CD4-positive, alpha-beta T cell treated with Interleukin-1 beta for 1 hour (primary cell): ENCODE data around the gene GRAMD1B.
"Not testable (repeated sequence)": the region's sequence is repeated elsewhere in the genome, so short reads cannot be mapped to it uniquely, and the experiment has no call there.

Experiments
- DNase-seq, 2 donors: peaks; one replicate each; pipeline ENCODE4 v3.0.0-alpha.2; 2020 to 2022

GRAMD1B gene

DNA sequence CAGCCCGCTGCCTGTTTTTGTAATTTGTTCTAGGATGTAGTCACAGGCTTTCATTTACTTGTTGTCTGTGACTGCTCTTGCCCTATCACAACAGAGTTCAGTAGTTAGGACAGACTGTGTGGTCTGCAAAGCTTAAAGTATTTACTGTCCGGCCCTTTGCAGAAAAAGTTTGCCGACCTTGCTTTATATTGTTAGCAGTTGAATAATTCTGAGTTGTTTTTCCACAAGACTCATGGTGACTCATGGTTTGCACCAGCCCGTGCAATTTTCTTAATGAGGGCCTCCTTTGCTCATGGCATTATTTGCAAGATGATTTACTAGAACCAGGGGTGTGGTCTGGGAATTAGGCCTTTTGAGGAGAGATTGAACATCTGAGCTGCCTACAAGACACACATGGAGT, 113.7 kb downstream of the GRAMD1B start:
- no peak for DNase-seq

GRCh38 chr11:123544631-123545375, 114.7 kb downstream of the GRAMD1B start:
- DNase-seq, result no peak

- DNase-seq, result no peak
Observed at GRCh38 chr11:123545726-123546270, 115.7 kb downstream of the GRAMD1B start.

- DNase-seq, result no peak
Observed at GRCh38 chr11:123546515-123546914, 116.4 kb downstream of the GRAMD1B start.

DNA sequence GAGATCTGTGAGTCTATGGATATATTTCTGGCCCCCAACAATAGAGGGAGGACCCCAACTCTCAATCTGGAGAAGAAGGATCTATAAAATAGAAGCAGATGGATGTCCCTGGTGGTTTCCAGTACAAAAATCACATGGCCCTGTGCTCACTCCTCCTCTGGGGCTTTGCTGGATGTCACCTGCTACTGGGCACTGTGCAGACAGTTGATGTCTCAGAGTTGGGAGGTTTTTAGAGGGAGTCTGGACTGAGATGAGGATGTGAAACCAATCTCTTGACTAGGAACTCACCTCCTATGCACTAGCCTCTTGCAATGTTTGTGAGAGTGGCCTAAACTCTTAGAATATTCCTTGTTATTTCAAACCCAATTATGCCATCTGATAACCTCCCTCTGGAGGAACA, 117.1 kb downstream of the GRAMD1B start:
- no peak for DNase-seq

GRCh38 chr11:123548774-123549173, 118.7 kb downstream of the GRAMD1B start:
- DNase-seq, result no peak

- no peak for DNase-seq
Observed at GRCh38 chr11:123549926-123550917, 120.2 kb downstream of the GRAMD1B start.

DNA sequence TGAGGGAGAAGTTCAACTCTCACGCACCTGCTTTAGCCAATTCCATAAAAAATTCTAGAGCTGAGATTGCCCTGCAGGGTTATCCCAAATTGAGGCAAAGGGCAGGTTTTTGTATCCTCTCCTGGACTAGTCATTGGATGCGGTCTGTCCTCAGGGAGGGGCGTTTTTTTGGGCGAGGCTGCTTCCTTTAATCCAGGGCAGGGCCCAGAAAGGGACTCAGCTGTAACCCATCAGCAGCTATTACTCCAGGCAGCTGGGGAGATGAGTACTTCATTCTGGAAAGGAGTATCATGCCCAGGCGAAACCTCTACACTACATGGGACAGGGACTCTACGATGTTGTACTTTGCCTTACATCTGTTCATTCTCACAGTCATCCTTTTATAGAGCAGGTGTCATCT, 121.0 kb downstream of the GRAMD1B start:
- no peak for DNase-seq

- DNase-seq, result no peak
Observed at GRCh38 chr11:123556633-123557032, 126.6 kb downstream of the GRAMD1B start.

- DNase-seq, result no peak
Observed at GRCh38 chr11:123558536-123559315, 128.7 kb downstream of the GRAMD1B start.

DNA sequence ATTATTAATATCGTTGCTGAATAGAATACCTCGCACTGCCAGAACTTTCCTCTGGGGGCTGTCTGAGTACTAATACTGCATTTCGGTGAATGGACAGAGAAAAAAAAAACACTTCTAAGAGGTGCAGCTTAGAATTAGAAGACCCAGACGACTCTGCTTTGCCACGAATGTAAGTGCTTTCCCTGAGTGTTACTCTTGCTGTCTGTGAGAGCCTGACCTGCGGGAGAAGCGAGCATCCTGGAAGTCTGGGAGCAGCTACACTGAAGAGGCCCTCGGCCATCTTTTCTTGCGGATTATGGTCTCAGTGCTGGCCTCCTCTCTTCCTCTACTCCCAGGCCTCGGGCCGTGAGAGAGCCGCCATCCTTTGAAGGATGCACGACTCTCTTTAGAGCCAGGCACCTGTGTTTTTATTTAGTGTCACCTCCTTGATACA, 129.5 kb downstream of the GRAMD1B start:
- DNase-seq, result no peak

DNA sequence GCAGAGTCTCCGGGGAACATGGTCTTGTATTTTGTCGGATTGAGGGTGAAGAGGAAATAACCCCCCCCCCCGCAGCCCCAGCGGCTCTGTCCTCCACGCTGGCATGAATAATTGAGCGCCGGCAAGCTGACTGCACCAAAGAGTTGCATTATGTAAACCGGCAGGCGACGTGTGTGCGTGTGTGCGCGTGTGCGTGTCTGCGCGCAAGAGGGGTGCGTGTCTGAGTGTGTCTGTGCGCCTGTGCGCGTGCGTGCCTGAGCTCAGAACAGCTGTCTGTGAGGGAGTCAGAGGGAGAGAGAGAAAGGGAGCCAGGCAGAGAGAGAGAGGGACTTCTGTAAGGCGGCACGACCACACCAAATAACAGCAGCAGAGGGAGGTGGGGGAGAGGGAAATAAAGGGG, 129.9 kb downstream of the GRAMD1B start:
- DNase-seq, result peak in 1 of 2 donors; percentile 29

DNA sequence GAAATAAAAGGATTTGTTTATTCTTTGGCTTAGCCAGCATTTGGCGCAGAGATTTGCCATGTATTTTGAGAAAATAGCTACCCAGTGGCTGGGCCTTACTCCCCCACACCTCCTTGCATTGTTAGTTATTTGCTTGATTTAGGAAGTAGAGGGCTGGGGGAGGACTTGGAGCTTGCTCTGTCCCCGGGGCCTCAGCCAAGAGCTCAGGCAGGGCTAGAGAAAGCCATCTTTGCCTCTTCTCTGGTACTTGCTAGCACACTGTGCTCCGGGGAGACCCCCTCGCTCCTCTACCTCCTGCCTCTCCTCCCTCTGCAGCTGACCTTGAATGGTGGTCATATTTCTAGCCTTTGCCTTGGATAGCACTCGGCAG, 131.3 kb downstream of the GRAMD1B start:
- DNase-seq, result no peak

DNA sequence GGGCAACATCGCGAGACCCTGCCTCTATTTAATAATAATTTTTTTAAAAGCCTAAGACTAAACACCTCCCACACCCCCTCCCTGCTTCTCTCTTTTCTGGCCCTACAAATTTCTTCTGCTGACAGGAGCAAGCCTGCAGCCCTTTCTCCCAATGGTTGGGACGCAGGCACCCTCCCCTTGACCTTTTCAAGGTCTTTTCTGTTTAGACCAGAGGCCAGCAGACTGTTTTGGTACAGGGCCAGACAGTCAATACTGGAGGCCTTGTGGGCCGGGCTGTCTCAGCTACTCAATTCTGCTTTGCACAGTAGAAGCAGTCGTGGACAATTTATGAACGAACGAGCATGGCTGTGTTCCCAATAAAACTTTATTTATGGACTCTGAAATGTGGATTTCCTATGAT, 132.1 kb downstream of the GRAMD1B start:
- no peak for DNase-seq

- no peak for DNase-seq
Observed at GRCh38 chr11:123562829-123563228, 132.8 kb downstream of the GRAMD1B start.

DNA sequence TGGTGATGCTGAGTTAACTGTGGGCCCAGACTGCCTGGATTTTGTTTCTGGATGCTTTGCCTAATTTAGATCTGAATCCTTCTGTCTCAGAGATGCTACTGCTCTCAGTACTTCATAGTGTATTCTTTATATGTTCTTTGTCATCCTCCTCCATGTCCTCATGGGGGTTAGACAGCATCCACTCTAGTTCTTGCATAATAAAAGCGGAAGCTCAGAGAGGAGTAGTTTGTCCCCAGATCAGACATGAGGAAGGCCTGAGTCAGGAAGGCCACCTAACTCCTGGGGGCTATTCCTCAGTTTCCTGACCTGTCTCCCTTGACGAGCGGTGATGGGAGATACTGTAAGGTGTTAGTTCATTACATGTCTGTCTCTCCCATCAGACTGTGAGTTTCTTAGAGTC, 134.2 kb downstream of the GRAMD1B start:
- no peak for DNase-seq

DNA sequence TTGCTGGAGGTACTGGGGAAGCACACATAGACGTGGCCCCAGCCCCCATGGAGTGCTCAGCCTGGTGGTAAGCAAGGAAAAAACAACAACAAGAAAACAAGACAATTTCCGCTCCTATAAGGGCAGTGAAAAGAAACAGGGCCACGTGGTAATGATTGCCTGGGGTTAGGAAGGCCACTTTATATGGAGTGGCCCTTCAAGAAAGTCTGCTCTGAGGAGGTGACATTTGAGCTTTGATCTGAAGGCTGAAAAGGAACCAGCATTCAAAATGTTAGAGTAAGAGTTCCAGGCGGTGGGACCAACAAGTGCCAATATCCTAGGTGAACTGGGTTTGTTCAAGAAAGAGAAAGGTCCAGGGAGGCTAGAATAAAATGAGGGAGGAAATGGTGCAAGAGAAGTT, 136.8 kb downstream of the GRAMD1B start:
- DNase-seq, result no peak

DNA sequence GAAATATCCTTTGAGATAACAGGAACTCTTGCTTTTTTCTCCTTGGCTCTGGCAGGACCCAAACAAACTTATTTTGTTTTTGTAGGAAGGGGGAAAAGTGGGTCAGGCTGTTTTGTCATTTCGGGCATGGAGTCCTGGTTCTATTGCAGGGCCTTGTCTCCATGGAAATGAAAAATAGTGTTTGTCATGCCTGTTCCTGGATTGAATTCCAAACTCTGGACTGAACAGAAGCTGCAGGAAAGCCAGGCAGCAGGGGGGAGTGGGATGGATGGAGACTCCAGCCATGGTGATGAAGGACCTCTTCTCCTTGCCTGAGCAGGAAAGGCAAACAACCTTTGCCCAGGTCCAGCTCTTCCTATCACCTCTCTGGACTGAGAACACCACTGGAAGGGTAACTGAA, 137.4 kb downstream of the GRAMD1B start:
- DNase-seq, result no peak

- no peak for DNase-seq
Observed at GRCh38 chr11:123568367-123568870, 138.3 kb downstream of the GRAMD1B start.

GRCh38 chr11:123569393-123569792, 139.3 kb downstream of the GRAMD1B start:
- DNase-seq, result no peak

- DNase-seq, result no peak
Observed at GRCh38 chr11:123570939-123571580, 141.0 kb downstream of the GRAMD1B start.

DNA sequence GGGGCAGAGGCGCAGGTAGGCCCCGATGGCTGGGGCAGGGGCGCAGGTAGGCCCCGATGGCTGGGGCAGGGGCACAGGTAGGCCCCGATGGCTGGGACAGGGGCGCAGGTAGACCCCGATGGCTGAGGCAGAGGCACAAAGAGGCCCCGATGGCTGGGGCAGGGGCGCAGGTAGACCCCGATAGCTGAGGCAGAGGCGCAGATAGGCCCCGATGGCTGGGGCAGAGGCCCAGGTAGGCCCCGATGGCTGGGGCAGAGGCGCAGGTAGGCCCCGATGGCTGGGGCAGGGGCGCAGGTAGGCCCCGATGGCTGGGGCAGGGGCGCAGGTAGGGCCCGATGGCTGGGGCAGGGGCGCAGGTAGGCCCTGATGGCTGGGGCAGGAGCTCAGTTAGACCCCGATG, 142.7 kb downstream of the GRAMD1B start:
- DNase-seq, result not testable (repeated sequence)
